PC-9 (cell line): ENCODE data around the gene SND1. TPM values are rescaled to one million over a fixed set of nuclear protein-coding genes. Genes with fewer than 3 reads are reported as not detected.

ENCODE experiments used
- BruUV-seq: library from RNA; stranded (reverse); fragments of 400-500 nt; replicated peaks from 2 replicates; lab custom pipeline; 2021; lab: Mats Ljungman, UMichigan
- CTCF ChIA-PET: fragments of 300-600 bp; sonication (Branson Sonifier 250); formaldehyde crosslinking; loops from one replicate; lab custom pipeline; 2022; ENCODE audit warnings: antibody characterized with exemption; lab: Charles Lee
- POLR2A ChIA-PET: fragments of 300-600 bp; sonication (Branson Sonifier 250); formaldehyde crosslinking; loops from one replicate; lab custom pipeline; 2022; ENCODE audit warnings: antibody characterized with exemption; ENCODE audit not compliant: unreplicated experiment; lab: Charles Lee
- DNase-seq, 2 experiments: peaks; one replicate each; pipeline versions ENCODE4 v3.0.0 to v3.0.0-alpha.2; 2015 to 2022; ENCODE audit warnings: mixed read lengths in 1 of 2
- H2AFZ ChIP-seq: fragments of 200-600 bp; sonication (generic); 2 replicates; pipeline ENCODE4 v1.8.1; 2017; ENCODE audit warnings: antibody characterized with exemption
- H3F3A ChIP-seq: fragments of 200-600 bp; sonication (generic); 2 replicates; pipeline ENCODE4 v1.8.1; 2017; ENCODE audit warnings: antibody characterized with exemption, mild to moderate bottlenecking, low read depth; ENCODE audit not compliant: insufficient read depth
- H3K27ac ChIP-seq: fragments of 200-600 bp; sonication (generic); 2 replicates; pipeline ENCODE4 v1.6.1; 2016; ENCODE audit warnings: mixed run types
- H3K27me3 ChIP-seq: fragments of 200-600 bp; sonication (generic); 2 replicates; pipeline ENCODE4 v1.6.1; 2016; ENCODE audit warnings: low read depth, mixed run types; ENCODE audit not compliant: insufficient read depth
- H3K36me3 ChIP-seq: fragments of 200-600 bp; sonication (generic); 2 replicates; pipeline ENCODE4 v1.6.1; 2016; ENCODE audit warnings: low read depth, mixed run types
- H3K4me1 ChIP-seq: fragments of 200-600 bp; sonication (generic); replicated peaks from 2 replicates; pipeline ENCODE4 v1.6.1; 2016; ENCODE audit warnings: mixed run types; ENCODE audit not compliant: insufficient read depth
- H3K4me2 ChIP-seq: fragments of 200-600 bp; sonication (generic); 2 replicates; pipeline ENCODE4 v1.6.1; 2017; ENCODE audit warnings: mixed run types
- H3K4me3 ChIP-seq: fragments of 200-600 bp; sonication (generic); 2 replicates; pipeline ENCODE4 v1.6.1; 2016; ENCODE audit warnings: mixed run types
- H3K79me2 ChIP-seq: fragments of 200-600 bp; sonication (generic); 2 replicates; pipeline ENCODE4 v1.6.1; 2017; ENCODE audit warnings: low read depth, mixed run types
- H3K9me2 ChIP-seq: fragments of 200-600 bp; sonication (generic); 2 replicates; pipeline ENCODE4 v1.8.1; 2017; ENCODE audit warnings: mild to moderate bottlenecking; ENCODE audit not compliant: insufficient read depth
- H3K9me3 ChIP-seq: fragments of 200-600 bp; sonication (generic); 2 replicates; pipeline ENCODE4 v1.8.1; 2016; ENCODE audit warnings: low read depth; ENCODE audit not compliant: insufficient read depth
- H4K20me1 ChIP-seq: fragments of 200-600 bp; sonication (generic); 2 replicates; pipeline ENCODE4 v1.8.1; 2017; ENCODE audit not compliant: insufficient read depth
- CTCF ChIP-seq: fragments of 200-600 bp; sonication (generic); conservative IDR thresholded peaks from 2 replicates; pipeline ENCODE4 v1.6.1; 2017; ENCODE audit warnings: mixed run types, antibody characterized with exemption, mild to moderate bottlenecking, moderate library complexity
- EZH2 ChIP-seq: fragments of 200-600 bp; sonication (generic); IDR thresholded peaks from 2 replicates; pipeline ENCODE4 v1.8.0; 2017; ENCODE audit warnings: antibody characterized with exemption, low read depth
- intact Hi-C: fragments of 100-400 bp; cut with micrococcal nuclease; formaldehyde crosslinking; loops from one replicate; pipeline ENCODE4 v1.10.0; 2022; ENCODE audit not compliant: unreplicated experiment
- total RNA-seq: library from RNA; stranded (reverse); gene quantifications from 2 replicates; pipeline ENCODE4 v1.2.3, GENCODE V29; 2021

SND1 gene
- total RNA-seq, 1 experiment from 2014 or later: 273 TPM

DNA sequence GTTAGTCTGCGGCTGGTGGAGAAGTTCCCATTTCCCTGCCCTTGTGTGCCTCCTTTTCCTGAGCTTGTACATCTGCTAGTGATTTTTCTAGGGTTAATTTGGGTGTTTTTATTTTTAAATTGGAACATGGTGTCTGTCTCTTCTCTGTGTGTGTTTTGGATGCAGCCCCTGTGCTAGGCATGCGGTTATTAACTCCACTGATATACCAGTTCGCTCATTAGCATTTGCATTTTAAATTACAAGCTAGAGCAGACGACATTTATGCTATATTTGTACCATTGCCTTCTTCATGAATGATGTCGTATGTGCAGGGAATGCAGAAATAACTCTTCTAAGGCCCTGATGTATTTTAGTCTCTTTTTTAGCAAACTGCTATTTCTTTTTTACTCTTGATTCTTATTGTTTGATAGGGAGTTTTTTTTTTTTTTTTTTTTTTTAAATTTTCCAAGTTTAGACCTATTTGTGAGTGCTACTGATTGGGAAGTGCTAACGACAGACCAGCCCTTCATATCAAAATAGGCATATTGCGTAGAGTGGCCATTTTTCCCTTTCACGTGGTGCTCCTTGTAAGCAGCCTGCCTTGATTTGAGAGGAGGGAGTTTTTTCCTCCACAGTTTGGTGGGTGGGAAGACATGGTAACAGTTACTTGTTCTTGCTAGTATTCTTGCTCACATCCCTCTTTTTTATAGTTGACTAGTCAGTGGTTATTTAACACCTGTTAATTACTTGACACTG, 289.6 kb downstream of the SND1 start:
- intact Hi-C loops: no loop called here
- H3K9me3 ChIP-seq: no peaks in the 10 kb centered on the region
- no peak overlapping the region for H3K27ac ChIP-seq
- ChIA-PET CTCF (no interaction called here), POLR2A (no interaction called here)
- H3K4me1 ChIP-seq: no peaks in the 10 kb centered on the region
- TF ChIP-seq EZH2 (no peak), CTCF (no peak)
- no peak overlapping the region for H3K4me2 ChIP-seq
- H3K36me3 ChIP-seq: 0 out of 2 replicates have a peak, but pooled peaks cover 3% of the 10 kb centered on the region
- H3K79me2 ChIP-seq: no peaks in the 10 kb centered on the region
- H3F3A ChIP-seq: no peaks in the 10 kb centered on the region
- no peak for DNase-seq
- no peaks in the 10 kb centered on the region for H3K9me2 ChIP-seq
- H3K4me3 ChIP-seq: no peak overlapping the region
- H4K20me1 ChIP-seq: 0 out of 2 replicates have a peak, but pooled peaks cover 3% of the 10 kb centered on the region
- no peaks in the 10 kb centered on the region for H3K27me3 ChIP-seq
- no TSS peak for BruUV-seq
- no peak overlapping the region for H2AFZ ChIP-seq

- no TSS peak for BruUV-seq
- TF ChIP-seq EZH2: no peak
- TF ChIP-seq CTCF: no peak
- 0 out of 2 replicates have a peak, but pooled peaks cover 3% of the 10 kb centered on the region for H4K20me1 ChIP-seq
- H2AFZ ChIP-seq: no peak overlapping the region
- H3K4me3 ChIP-seq: no peak overlapping the region
- H3F3A ChIP-seq: no peaks in the 10 kb centered on the region
- H3K36me3 ChIP-seq: 0 out of 2 replicates have a peak, but pooled peaks cover 3% of the 10 kb centered on the region
- H3K4me1 ChIP-seq: no peaks in the 10 kb centered on the region
- intact Hi-C loops: no loop called here
- no peaks in the 10 kb centered on the region for H3K9me2 ChIP-seq
- POLR2A ChIA-PET: interaction anchor here (0.6 kb wide), 1 partner anchor 178 kb away, joined by 4 read pairs; no protein-coding TSS in a partner anchor
- CTCF ChIA-PET: no interaction called here
- no peak for DNase-seq
- no peaks in the 10 kb centered on the region for H3K27me3 ChIP-seq
- H3K27ac ChIP-seq: no peak overlapping the region
- no peak overlapping the region for H3K4me2 ChIP-seq
- H3K9me3 ChIP-seq: no peaks in the 10 kb centered on the region
- H3K79me2 ChIP-seq: no peaks in the 10 kb centered on the region
Measured at GRCh38 chr7:127943541-127944521, 291.8 kb downstream of the SND1 start.

DNA sequence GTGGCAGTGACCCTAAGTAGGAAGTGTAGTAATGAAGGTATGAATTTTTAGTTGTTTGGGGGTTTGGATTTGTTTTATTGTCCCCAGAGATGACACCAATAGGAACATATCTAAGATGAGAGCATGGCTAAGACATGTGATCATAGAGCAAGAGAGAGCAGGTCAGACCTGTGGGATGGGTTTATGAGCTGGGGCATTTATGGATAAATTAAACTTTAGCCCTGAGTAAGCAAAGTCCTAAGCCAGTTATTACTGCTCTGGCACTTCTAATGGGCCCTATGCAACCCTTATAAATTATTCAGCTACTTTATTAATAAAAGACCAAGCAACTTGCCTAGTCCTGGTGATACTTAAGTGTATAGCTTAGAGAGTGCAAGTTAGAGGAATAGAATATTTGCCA, 294.1 kb downstream of the SND1 start:
- H3K27me3 ChIP-seq: no peaks in the 10 kb centered on the region
- H3K4me3 ChIP-seq: no peak overlapping the region
- no peak for TF ChIP-seq EZH2
- TF ChIP-seq CTCF: no peak
- H3K4me2 ChIP-seq: no peak overlapping the region
- BruUV-seq: no TSS peak
- ChIA-PET POLR2A (no interaction called here), CTCF (no interaction called here)
- H3F3A ChIP-seq: no peaks in the 10 kb centered on the region
- H3K4me1 ChIP-seq: no peaks in the 10 kb centered on the region
- H2AFZ ChIP-seq: no peak overlapping the region
- H3K9me3 ChIP-seq: no peaks in the 10 kb centered on the region
- no peaks in the 10 kb centered on the region for H3K79me2 ChIP-seq
- no peak overlapping the region for H3K27ac ChIP-seq
- 0 out of 2 replicates have a peak, but pooled peaks cover 3% of the 10 kb centered on the region for H3K36me3 ChIP-seq
- intact Hi-C loops: no loop called here
- no peaks in the 10 kb centered on the region for H3K9me2 ChIP-seq
- no peak for DNase-seq
- 0 out of 2 replicates have a peak, but pooled peaks cover 3% of the 10 kb centered on the region for H4K20me1 ChIP-seq
